Measurements from ENCODE around the gene PCNX2.

Gene PCNX2

GRCh38 chr1:233289676-233290075 is 5.8 kb downstream of the PCNX2 start (continued):
- TF ChIP-seq TSHZ1 (tag by site-specific recombination; IDR thresholded peaks at IDR 0.05; ENCODE audit: borderline replicate concordance): no peak
- no peak for TF ChIP-seq ZNF202 (tag by site-specific recombination; IDR thresholded peaks at IDR 0.05; ENCODE audit: borderline replicate concordance)
- no peak for TF ChIP-seq ZNF324 (tag by site-specific recombination; IDR thresholded peaks at IDR 0.05)
- no peak for TF ChIP-seq ZNF629 (tag by site-specific recombination; IDR thresholded peaks at IDR 0.05)

GRCh38 chr1:233282582-233282886 is 13.0 kb downstream of the PCNX2 start:
- Histone ChIP-seq H3K27ac (ENCODE audit: extremely low read depth, low read depth, low read length) (no peak overlapping the region), H3K4me3 (ENCODE audit: low read depth, low read length) (no peak overlapping the region), H3K9me3 (ENCODE audit: control insufficient read depth, insufficient read depth, low read depth, low read length) (no peaks in the 10 kb centered on the region), H3K36me3 (ENCODE audit: control insufficient read depth in 2 of 2, insufficient read depth in 1 of 2, low read length in 2 of 2) (peaks cover 0 to 4% of the 10 kb centered on the region in 2 experiments; a peak in 1 of 3 replicates), H3K4me1 (ENCODE audit: control insufficient read depth, insufficient read depth, low read length) (0 out of 2 replicates have a peak, but pooled peaks cover 2% of the 10 kb centered on the region)
- ChIA-PET CTCF (no interaction called here), POLR2A (no interaction called here)
- TF ChIP-seq ZNF514 (tag by site-specific recombination; IDR thresholded peaks at IDR 0.05) (no peak), ZBTB8A (tag by site-specific recombination; IDR thresholded peaks at IDR 0.05) (no peak), ZNF211 (tag by site-specific recombination; IDR thresholded peaks at IDR 0.05; ENCODE audit: low read depth) (no peak), ZNF112 (tag by site-specific recombination; IDR thresholded peaks at IDR 0.05) (no peak), ZNF544 (tag by site-specific recombination; IDR thresholded peaks at IDR 0.05) (no peak), ZNF416 (tag by site-specific recombination; IDR thresholded peaks at IDR 0.05) (no peak), KLF16 (tag by site-specific recombination; IDR thresholded peaks at IDR 0.05) (no peak), ZNF302 (tag by site-specific recombination; IDR thresholded peaks at IDR 0.05; ENCODE audit: low read depth) (no peak), ZNF560 (tag by site-specific recombination; IDR thresholded peaks at IDR 0.05; ENCODE audit: borderline replicate concordance) (no peak), ZNF629 (tag by site-specific recombination; IDR thresholded peaks at IDR 0.05) (no peak), ZNF530 (tag by site-specific recombination; IDR thresholded peaks at IDR 0.05; ENCODE audit: low read depth) (no peak), ZNF830 (tag by site-specific recombination; IDR thresholded peaks at IDR 0.05; ENCODE audit: low read depth) (no peak), ZNF292 (tag by site-specific recombination; IDR thresholded peaks at IDR 0.05; ENCODE audit: borderline replicate concordance, low read depth) (no peak)

- Histone ChIP-seq H3K4me3 (ENCODE audit: low read depth, low read length) (no peak overlapping the region), H3K27ac (ENCODE audit: extremely low read depth, low read depth, low read length) (no peak overlapping the region)
- TF ChIP-seq SP7 (tag by site-specific recombination; IDR thresholded peaks at IDR 0.05) (no peak), ZNF426 (tag by site-specific recombination; IDR thresholded peaks at IDR 0.05) (no peak), ZNF692 (tag by site-specific recombination; IDR thresholded peaks at IDR 0.05) (no peak), ZBTB11 (tag by site-specific recombination; conservative IDR thresholded peaks at IDR 0.05; ENCODE audit: low read depth) (no peak), ZNF404 (tag by site-specific recombination; IDR thresholded peaks at IDR 0.05) (no peak), ZNF76 (tag by site-specific recombination; IDR thresholded peaks at IDR 0.05; ENCODE audit: borderline replicate concordance, low read depth) (no peak), ZNF214 (tag by site-specific recombination; IDR thresholded peaks at IDR 0.05; ENCODE audit: borderline replicate concordance) (no peak), ZSCAN23 (tag by site-specific recombination; IDR thresholded peaks at IDR 0.05) (no peak), ZNF133 (tag by site-specific recombination; IDR thresholded peaks at IDR 0.05) (no peak), ZNF19 (tag by site-specific recombination; IDR thresholded peaks at IDR 0.05; ENCODE audit: low read depth) (no peak)
These were observed 13.6 kb downstream of the PCNX2 start for GRCh38 chr1:233281711-233282581.

More at GRCh38 chr1:233281711-233282581, 13.6 kb downstream of the PCNX2 start:
- Histone ChIP-seq H3K36me3 (ENCODE audit: control insufficient read depth in 2 of 2, insufficient read depth in 1 of 2, low read length in 2 of 2) (no peaks in the 10 kb centered on the region), H3K9me3 (ENCODE audit: control insufficient read depth, insufficient read depth, low read depth, low read length) (no peaks in the 10 kb centered on the region), H3K4me1 (ENCODE audit: control insufficient read depth, insufficient read depth, low read length) (0 out of 2 replicates have a peak, but pooled peaks cover 2% of the 10 kb centered on the region)
- CTCF ChIA-PET: interaction anchor here (0.6 kb wide), 1 partner anchor 236 kb away, joined by 3 read pairs; no protein-coding TSS in a partner anchor
- POLR2A ChIA-PET: no interaction called here
